OCI-LY3 (cell line): Measurements from ENCODE around the gene MGMT.

Experiments
- H2AFZ ChIP-seq: fragments of 200-600, 300-600 bp; shearing (Covaris generic); 2 replicates; pipeline ENCODE4 v1.6.0; 2014; ENCODE audit warnings: antibody characterized with exemption, low read depth, low read length
- H3K27ac ChIP-seq: fragments of 200-600, 300-600 bp; sonication (generic); 2 replicates; pipeline ENCODE4 v1.5.1; 2014; ENCODE audit warnings: mild to moderate bottlenecking, low read length, moderate library complexity, mixed read lengths
- H3K27me3 ChIP-seq: fragments of 200-600, 300-600 bp; sonication (generic); 2 replicates; pipeline ENCODE4 v1.6.1; 2014; ENCODE audit warnings: low read depth, low read length, mixed read lengths
- H3K36me3 ChIP-seq: fragments of 200-600, 300-600 bp; sonication (generic); replicated peaks from 2 replicates; pipeline ENCODE3; 2014; ENCODE audit warnings: low read depth, low read length, mixed read lengths
- H3K4me1 ChIP-seq: fragments of 300-600, 200-600 bp; sonication (generic); 2 replicates; pipeline ENCODE4 v1.6.1; 2014; ENCODE audit warnings: low read length, mixed read lengths
- H3K4me2 ChIP-seq: fragments of 200-600, 300-600 bp; sonication (generic); 2 replicates; pipeline ENCODE4 v1.6.1; 2014; ENCODE audit warnings: low read length, mixed read lengths
- H3K4me3 ChIP-seq: fragments of 300-600, 200-600 bp; sonication (generic); 2 replicates; pipeline ENCODE4 v1.5.1; 2014; ENCODE audit warnings: antibody characterized with exemption, mild to moderate bottlenecking, low read length, moderate library complexity
- H3K79me2 ChIP-seq: fragments of 300-600, 200-600 bp; shearing (Covaris generic); 2 replicates; pipeline ENCODE4 v1.6.1; 2014; ENCODE audit warnings: mild to moderate bottlenecking, low read length, mixed read lengths
- H3K9ac ChIP-seq: fragments of 300-600, 200-600 bp; shearing (Covaris generic); 2 replicates; pipeline ENCODE4 v1.6.0; 2014; ENCODE audit warnings: mild to moderate bottlenecking, low read length, moderate library complexity
- H3K9me3 ChIP-seq: fragments of 200-600, 300-600 bp; shearing (Covaris generic); 2 replicates; pipeline ENCODE4 v1.6.1; 2014; ENCODE audit warnings: low read length, mixed read lengths; ENCODE audit not compliant: insufficient read depth
- H4K20me1 ChIP-seq: fragments of 200-600, 300-600 bp; sonication (generic); 2 replicates; pipeline ENCODE4 v1.6.1; 2016; ENCODE audit warnings: low read length, mixed read lengths; ENCODE audit not compliant: insufficient read depth
- EZH2phosphoT487 ChIP-seq: fragments of 200-600 bp; shearing (Covaris generic); IDR thresholded peaks from 2 replicates; pipeline ENCODE4 v1.6.1; 2018; ENCODE audit warnings: antibody characterized with exemption, mixed run types, low read depth
- TF ChIP-seq, protein P1 (sequence below): fragments of 200-600, 300-600 bp; sonication (generic); IDR thresholded peaks from 2 replicates; pipeline ENCODE4 v1.5.1; 2014; ENCODE audit warnings: antibody characterized with exemption, low read length, low read depth

MGMT gene

DNA sequence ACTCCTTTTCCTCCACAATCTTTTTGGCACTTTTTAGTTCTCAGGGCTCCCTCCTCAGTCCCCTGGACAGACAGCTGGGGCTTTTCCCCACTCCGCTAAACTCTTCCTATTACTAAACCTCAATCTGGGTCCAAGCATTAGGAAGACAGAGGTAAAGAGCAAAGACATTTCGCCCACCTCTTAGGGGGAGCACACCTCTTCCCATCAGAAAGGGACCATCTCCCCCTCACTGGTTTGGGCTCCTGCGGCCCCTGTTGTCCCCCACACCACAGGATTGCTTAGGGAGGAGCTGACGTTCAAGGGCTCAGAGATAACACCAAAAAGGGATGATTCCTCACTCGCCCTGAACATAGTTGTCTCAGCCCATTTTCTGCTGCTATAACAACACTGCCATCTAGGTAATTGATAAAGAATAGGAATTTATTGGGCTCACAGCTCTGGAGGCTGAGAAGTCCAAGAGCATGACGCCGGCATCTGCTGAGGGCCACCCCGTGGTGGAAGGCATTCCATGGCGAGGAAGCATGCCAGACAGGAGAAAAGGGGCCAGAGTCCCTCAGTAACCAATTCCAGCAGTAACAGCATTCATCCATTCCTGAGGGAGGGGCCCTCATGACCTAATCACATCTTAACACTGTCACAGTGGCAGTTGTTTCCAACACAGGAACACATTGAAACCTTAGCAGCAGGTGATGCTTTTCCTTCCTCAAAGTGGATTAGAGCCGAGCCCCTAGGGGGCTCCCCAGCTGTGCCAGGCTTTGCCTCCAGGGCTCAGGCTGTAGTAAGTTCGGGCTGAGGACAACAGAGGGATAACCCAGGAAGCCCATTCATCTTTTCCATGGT, 287.4 kb downstream of the MGMT start:
- H3K36me3 ChIP-seq: no peaks in the 10 kb centered on the region
- TF ChIP-seq EZH2phosphoT487: no peak
- TF ChIP-seq, protein P1, sequence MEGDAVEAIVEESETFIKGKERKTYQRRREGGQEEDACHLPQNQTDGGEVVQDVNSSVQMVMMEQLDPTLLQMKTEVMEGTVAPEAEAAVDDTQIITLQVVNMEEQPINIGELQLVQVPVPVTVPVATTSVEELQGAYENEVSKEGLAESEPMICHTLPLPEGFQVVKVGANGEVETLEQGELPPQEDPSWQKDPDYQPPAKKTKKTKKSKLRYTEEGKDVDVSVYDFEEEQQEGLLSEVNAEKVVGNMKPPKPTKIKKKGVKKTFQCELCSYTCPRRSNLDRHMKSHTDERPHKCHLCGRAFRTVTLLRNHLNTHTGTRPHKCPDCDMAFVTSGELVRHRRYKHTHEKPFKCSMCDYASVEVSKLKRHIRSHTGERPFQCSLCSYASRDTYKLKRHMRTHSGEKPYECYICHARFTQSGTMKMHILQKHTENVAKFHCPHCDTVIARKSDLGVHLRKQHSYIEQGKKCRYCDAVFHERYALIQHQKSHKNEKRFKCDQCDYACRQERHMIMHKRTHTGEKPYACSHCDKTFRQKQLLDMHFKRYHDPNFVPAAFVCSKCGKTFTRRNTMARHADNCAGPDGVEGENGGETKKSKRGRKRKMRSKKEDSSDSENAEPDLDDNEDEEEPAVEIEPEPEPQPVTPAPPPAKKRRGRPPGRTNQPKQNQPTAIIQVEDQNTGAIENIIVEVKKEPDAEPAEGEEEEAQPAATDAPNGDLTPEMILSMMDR: no peak
- no peak overlapping the region for H3K4me3 ChIP-seq
- H3K27me3 ChIP-seq: no peaks in the 10 kb centered on the region
- H3K9ac ChIP-seq: no peak overlapping the region
- no peaks in the 10 kb centered on the region for H3K9me3 ChIP-seq
- H3K79me2 ChIP-seq: no peaks in the 10 kb centered on the region
- H4K20me1 ChIP-seq: no peaks in the 10 kb centered on the region
- H3K27ac ChIP-seq: no peak overlapping the region
- no peak overlapping the region for H2AFZ ChIP-seq
- no peak overlapping the region for H3K4me2 ChIP-seq
- H3K4me1 ChIP-seq: no peaks in the 10 kb centered on the region

DNA sequence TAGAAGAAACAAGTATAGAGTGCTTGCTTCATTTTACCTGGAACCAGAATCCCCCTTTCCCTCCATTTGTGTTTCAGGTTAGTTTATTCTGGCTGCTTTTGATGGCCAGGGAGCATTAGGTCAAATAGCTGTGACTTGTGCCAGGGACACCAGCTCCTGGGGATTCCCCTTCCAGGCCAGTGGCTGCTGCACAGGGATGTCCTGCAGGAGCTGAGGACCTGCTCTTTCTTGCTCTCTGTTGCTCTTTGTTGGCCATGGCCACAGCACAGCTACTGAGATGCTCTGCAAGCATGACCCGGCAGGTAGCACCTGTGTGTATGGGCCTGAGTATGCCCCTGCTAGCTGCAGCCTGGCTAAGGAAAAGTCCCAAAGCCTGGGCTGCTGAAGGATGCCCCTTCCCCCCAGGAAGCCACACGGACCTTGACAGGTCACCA, 288.1 kb downstream of the MGMT start:
- Histone ChIP-seq H3K9ac (no peak overlapping the region), H2AFZ (no peak overlapping the region), H4K20me1 (no peaks in the 10 kb centered on the region), H3K4me1 (no peaks in the 10 kb centered on the region), H3K9me3 (no peaks in the 10 kb centered on the region), H3K36me3 (no peaks in the 10 kb centered on the region), H3K27ac (no peak overlapping the region), H3K4me3 (no peak overlapping the region), H3K27me3 (no peaks in the 10 kb centered on the region), H3K79me2 (no peaks in the 10 kb centered on the region), H3K4me2 (no peak overlapping the region)
- TF ChIP-seq, protein P1: no peak
- TF ChIP-seq EZH2phosphoT487: no peak

DNA sequence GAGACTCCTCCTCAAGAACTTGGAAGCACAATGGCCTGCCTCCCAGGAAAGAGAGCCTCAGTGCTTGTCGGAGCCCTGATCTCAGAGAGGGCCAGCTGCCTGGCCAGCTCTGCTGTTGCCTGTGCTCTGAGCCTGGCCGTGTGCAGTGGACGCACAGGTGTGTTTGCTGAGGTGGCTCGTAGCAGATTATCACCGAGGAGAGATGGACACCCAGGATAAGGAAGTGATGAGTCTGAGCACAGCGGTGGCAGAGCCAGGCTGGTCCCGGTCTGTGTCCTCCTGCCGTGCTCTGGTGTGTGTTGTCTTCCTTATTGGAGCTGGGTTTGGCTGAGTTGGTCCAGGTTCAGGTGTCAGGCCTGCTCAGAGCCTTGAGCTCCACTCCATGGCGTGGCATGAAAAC, 288.6 kb downstream of the MGMT start:
- no peak overlapping the region for H3K4me2 ChIP-seq
- no peak overlapping the region for H3K27ac ChIP-seq
- H3K4me1 ChIP-seq: no peaks in the 10 kb centered on the region
- H4K20me1 ChIP-seq: no peaks in the 10 kb centered on the region
- no peak overlapping the region for H2AFZ ChIP-seq
- no peaks in the 10 kb centered on the region for H3K9me3 ChIP-seq
- no peak overlapping the region for H3K9ac ChIP-seq
- H3K36me3 ChIP-seq: no peaks in the 10 kb centered on the region
- no peaks in the 10 kb centered on the region for H3K79me2 ChIP-seq
- TF ChIP-seq, protein P1: no peak
- TF ChIP-seq EZH2phosphoT487: no peak
- no peaks in the 10 kb centered on the region for H3K27me3 ChIP-seq
- H3K4me3 ChIP-seq: no peak overlapping the region

DNA sequence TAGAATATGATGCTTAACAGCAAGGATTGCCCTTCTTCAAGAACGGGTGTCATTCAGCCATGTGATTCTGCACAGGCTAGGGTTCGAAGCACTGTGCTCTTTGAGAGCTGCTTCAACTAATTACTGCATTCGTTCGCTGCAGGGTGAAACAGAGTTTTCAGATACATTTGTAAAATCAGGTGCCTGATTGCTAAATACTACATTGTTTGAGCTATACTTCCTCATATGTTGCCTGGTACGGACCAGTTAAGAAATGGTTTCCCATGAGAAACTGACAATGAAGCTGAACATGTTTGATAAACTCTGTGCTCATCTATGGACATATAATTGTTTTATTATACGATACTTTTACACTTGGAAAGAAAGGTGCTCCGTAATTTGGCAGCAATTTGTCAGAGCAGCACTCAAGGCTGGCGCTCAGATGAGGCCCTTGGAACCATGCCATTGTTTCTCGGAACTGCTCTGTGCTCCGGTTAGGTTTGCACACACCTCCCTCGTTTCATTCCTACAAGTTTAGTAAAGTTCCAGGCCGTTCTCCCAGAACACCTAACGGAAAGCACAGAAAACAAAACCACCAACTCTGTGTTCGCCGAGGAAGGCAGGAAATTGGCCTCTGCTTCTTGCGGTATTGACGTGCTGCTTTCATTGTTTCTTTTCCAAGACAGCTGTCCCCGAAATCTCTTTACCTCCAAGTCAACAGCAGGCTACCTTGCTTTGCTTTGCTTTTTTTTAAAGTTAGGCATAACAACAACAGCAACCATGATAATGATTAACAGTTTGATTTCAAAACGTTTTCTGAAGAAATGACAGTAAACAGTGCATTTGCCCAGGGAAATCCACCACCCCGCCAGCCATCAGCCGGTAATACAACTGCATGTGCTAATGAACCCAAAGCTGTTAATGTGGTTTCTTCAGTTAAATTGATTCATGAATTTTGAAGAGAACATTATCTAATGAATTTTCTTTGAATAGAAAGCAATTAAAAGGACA, 290.2 kb downstream of the MGMT start:
- H3K4me1 ChIP-seq: no peaks in the 10 kb centered on the region
- H3K4me2 ChIP-seq: no peak overlapping the region
- H3K4me3 ChIP-seq: no peak overlapping the region
- H3K36me3 ChIP-seq: no peaks in the 10 kb centered on the region
- H3K27me3 ChIP-seq: no peaks in the 10 kb centered on the region
- no peaks in the 10 kb centered on the region for H3K9me3 ChIP-seq
- H3K27ac ChIP-seq: no peak overlapping the region
- H2AFZ ChIP-seq: no peak overlapping the region
- H3K9ac ChIP-seq: no peak overlapping the region
- no peaks in the 10 kb centered on the region for H4K20me1 ChIP-seq
- TF ChIP-seq, protein P1: no peak
- no peak for TF ChIP-seq EZH2phosphoT487
- H3K79me2 ChIP-seq: no peaks in the 10 kb centered on the region
